ENCODE data around the gene MIER3. TPM values are rescaled to one million over a fixed set of nuclear protein-coding genes. Genes with fewer than 3 reads are reported as not detected.

Gene MIER3
- total RNA-seq, 3 donors from 2014 or later, result 21.6 to 24.8 (median 21.9) TPM

DNA sequence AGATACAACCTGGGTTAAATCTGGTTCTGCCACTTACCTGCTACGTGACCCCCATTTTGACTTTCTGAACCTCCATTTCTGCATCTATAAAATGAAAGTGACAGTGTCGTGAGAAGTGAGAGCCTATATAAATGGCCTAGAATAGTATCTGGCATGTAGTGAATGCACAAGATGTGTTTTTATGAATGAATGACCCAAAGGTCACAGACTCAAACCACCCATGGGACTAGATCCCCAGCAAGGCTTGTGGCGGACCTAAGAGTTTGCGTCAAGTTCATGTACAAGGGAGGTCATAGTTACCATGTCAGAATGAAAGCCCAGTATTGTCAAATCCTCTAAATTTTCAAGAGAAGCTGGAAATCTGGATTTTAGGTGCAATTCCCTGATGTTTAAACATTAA is 53.7 kb downstream of the MIER3 start:
- H3K4me1 Mint-ChIP-seq (ENCODE audit: low read depth), result peaks cover 7% of the 10 kb centered on the region
- no peak overlapping the region for H3K4me3 Mint-ChIP-seq
- H3K27me3 Mint-ChIP-seq (ENCODE audit: low read depth), result no peaks in the 10 kb centered on the region
- ATAC-seq, result no peak
- DNase-seq, result no peak
- no peaks in the 10 kb centered on the region for H3K9me3 Mint-ChIP-seq
- peaks cover 20% of the 10 kb centered on the region for H3K36me3 Mint-ChIP-seq (ENCODE audit: insufficient read depth)

DNA sequence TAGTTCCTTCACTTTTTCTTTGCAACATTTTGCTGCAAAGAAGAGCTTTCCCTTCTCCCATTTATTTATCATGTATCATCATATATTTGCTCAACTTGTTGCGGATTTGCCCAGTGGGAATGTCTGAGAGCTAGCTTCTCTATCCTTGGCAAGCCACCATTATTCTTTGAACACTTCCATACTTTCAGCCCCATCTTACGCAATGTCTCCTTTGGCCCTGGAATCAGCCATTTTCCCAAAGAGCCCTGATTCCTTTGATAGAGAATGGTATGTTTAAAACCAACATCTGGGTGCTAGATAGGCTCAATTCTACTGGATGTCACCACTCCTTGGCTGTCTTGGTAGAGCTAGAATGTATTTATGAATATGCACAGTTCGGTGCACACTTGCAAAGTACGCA is 55.2 kb downstream of the MIER3 start:
- no peak overlapping the region for H3K4me3 Mint-ChIP-seq
- no peaks in the 10 kb centered on the region for H3K27me3 Mint-ChIP-seq (ENCODE audit: low read depth)
- peaks cover 11% of the 10 kb centered on the region for H3K4me1 Mint-ChIP-seq (ENCODE audit: low read depth)
- no peaks in the 10 kb centered on the region for H3K9me3 Mint-ChIP-seq
- peaks cover 27% of the 10 kb centered on the region for H3K36me3 Mint-ChIP-seq (ENCODE audit: insufficient read depth)
- no peak for ATAC-seq
- no peak for DNase-seq

DNA sequence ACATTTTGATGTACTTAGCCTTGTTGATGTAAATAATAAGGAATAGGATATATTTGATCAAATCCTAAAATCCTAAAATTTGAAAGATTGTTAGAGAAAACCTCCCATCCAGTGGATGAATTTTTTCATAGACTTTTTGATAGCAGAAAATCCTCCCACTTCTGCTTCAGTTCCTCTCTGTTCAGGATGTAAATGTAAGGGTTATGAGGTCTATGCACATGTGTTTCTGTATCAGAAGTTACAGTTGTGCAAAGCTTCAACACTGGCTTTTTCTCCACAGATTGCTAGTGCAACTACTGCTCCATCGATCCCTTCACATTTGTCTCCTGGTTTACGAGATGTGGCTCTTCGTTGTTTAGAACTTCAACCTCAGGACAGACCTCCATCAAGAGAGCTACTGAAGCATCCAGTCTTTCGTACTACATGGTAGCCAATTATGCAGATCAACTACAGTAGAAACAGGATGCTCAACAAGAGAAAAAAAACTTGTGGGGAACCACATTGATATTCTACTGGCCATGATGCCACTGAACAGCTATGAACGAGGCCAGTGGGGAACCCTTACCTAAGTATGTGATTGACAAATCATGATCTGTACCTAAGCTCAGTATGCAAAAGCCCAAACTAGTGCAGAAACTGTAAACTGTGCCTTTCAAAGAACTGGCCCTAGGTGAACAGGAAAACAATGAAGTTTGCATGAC is 58.5 kb downstream of the MIER3 start:
- H3K9me3 Mint-ChIP-seq, result no peaks in the 10 kb centered on the region
- no peak for DNase-seq
- H3K4me3 Mint-ChIP-seq, result no peak overlapping the region
- H3K36me3 Mint-ChIP-seq (ENCODE audit: insufficient read depth), result peaks cover 44% of the 10 kb centered on the region
- H3K27me3 Mint-ChIP-seq (ENCODE audit: low read depth), result no peaks in the 10 kb centered on the region
- no peak for ATAC-seq
- H3K4me1 Mint-ChIP-seq (ENCODE audit: low read depth), result peaks cover 16% of the 10 kb centered on the region

DNA sequence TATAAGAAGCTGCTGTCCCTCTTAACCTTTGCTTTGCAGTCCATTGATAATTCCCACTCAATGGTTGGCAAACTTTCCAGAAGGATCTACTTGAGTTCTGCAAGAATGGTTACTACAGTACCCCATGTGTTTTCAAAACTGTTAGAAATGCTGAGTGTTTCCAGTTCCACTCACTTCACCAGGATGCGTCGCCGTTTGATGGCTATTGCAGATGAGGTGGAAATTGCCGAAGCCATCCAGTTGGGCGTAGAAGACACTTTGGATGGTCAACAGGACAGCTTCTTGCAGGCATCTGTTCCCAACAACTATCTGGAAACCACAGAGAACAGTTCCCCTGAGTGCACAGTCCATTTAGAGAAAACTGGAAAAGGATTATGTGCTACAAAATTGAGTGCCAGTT is 70.4 kb downstream of the MIER3 start:
- Mint-ChIP-seq H3K36me3 (ENCODE audit: insufficient read depth) (peaks cover 38% of the 10 kb centered on the region), H3K9me3 (no peaks in the 10 kb centered on the region), H3K4me1 (ENCODE audit: low read depth) (peaks cover 13% of the 10 kb centered on the region), H3K4me3 (no peak overlapping the region), H3K27me3 (ENCODE audit: low read depth) (no peaks in the 10 kb centered on the region)
- no peak for DNase-seq
- no peak for ATAC-seq

- peaks cover 41% of the 10 kb centered on the region for H3K36me3 Mint-ChIP-seq (ENCODE audit: insufficient read depth)
- ATAC-seq, result no peak
- DNase-seq, result no peak
- H3K4me1 Mint-ChIP-seq (ENCODE audit: low read depth), result peaks cover 22% of the 10 kb centered on the region
- H3K4me3 Mint-ChIP-seq, result no peak overlapping the region
- no peaks in the 10 kb centered on the region for H3K27me3 Mint-ChIP-seq (ENCODE audit: low read depth)
- H3K9me3 Mint-ChIP-seq, result no peaks in the 10 kb centered on the region
Observed at GRCh38 chr5:56876327-56876726, 75.6 kb downstream of the MIER3 start.

- no peaks in the 10 kb centered on the region for H3K27me3 Mint-ChIP-seq (ENCODE audit: low read depth)
- H3K4me1 Mint-ChIP-seq (ENCODE audit: low read depth), result peaks cover 29% of the 10 kb centered on the region
- peaks cover 42% of the 10 kb centered on the region for H3K36me3 Mint-ChIP-seq (ENCODE audit: insufficient read depth)
- ATAC-seq, result no peak
- no peaks in the 10 kb centered on the region for H3K9me3 Mint-ChIP-seq
- no peak overlapping the region for H3K4me3 Mint-ChIP-seq
- no peak for DNase-seq
Observed at GRCh38 chr5:56873056-56873455, 78.9 kb downstream of the MIER3 start.

- no peak for DNase-seq
- Mint-ChIP-seq H3K9me3 (no peaks in the 10 kb centered on the region), H3K27me3 (ENCODE audit: low read depth) (no peaks in the 10 kb centered on the region), H3K36me3 (ENCODE audit: insufficient read depth) (peaks cover 35% of the 10 kb centered on the region), H3K4me3 (no peak overlapping the region), H3K4me1 (ENCODE audit: low read depth) (peaks cover 29% of the 10 kb centered on the region)
- ATAC-seq, result no peak
Observed at GRCh38 chr5:56871777-56872176, 80.1 kb downstream of the MIER3 start.

Other genes starting within 250 kb of the MIER3 start
- 10 to 100 TPM; 18.2 to 19.1 (median 18.6) TPM for gene MAP3K1, start 136.6 kb downstream of the MIER3 start, total RNA-seq
- 10 to 100 TPM in 1 of 3 donors, 1 to 10 TPM in 2; 2.7 to 10.5 (median 7.5) TPM for gene SETD9, start 42.5 kb downstream of the MIER3 start, total RNA-seq
- gene GPBP1, start 221.9 kb upstream of the MIER3 start, total RNA-seq, result 10 to 100 TPM; 51.4 to 62.0 (median 58.7) TPM

Measured in activated T-cell treated with anti-CD3 and anti-CD28 coated beads, Interleukin-2, amount 50 U/mL, for 4 hours (primary cell).